ENCODE measurements around the gene TRERF1.

GRCh38 chr6:42222448-42222847, 229.3 kb downstream of the TRERF1 start:
- TF ChIP-seq CTCF (IDR thresholded peaks at IDR 0.05) (no peak), POLR2A (IDR thresholded peaks at IDR 0.05) (no peak)
